Left kidney (tissue), 8 donors: ENCODE data around the gene TMEM151B. TPM values are rescaled to one million over a fixed set of nuclear protein-coding genes. Genes with fewer than 3 reads are reported as not detected.
"Not testable (repeated sequence)": the region's sequence is repeated elsewhere in the genome, so short reads cannot be mapped to it uniquely, and the experiment has no call there.

Experiments used
- DNase-seq: peaks from one replicate; pipeline ENCODE4 v3.0.0-alpha.2; 2013
- long read RNA-seq, 8 donors: transcript quantifications; one replicate each; lab custom pipeline, GENCODE V29; 2026
- polyA plus RNA-seq: library from polyadenylated mRNA; unstranded; fragments of 120-200 nt; gene quantifications from one replicate; pipeline ENCODE4 v1.2.1, GENCODE V29; 2013; ENCODE audit not compliant: insufficient read length

The TMEM151B gene
- polyA plus RNA-seq: 0.88 TPM
- long read RNA-seq, donor 1: 0 reads
- long read RNA-seq, donor 2: 0 reads
- long read RNA-seq, donor 3: 0 reads
- long read RNA-seq, donor 4: 0 reads
- long read RNA-seq, donor 5, full-length matches to known transcripts: 1 of 1 reads
- long read RNA-seq, donor 5, partial matches to known transcripts: 0 of 1 reads
- long read RNA-seq, donor 5, other reads (novel, unspliced or antisense): 0 of 1 reads
- long read RNA-seq, donor 6: 0 reads
- long read RNA-seq, donor 7: 0 reads
- long read RNA-seq, donor 8: 0 reads

- DNase-seq: no peak
Observed at GRCh38 chr6:44269921-44270525, at the start of gene TMEM151B. Gene TMEM151B (plus strand): TSS chr6:44270450. CDS start chr6:44270743, 293 bp downstream.

- no peak for DNase-seq
Observed at GRCh38 chr6:44220913-44221290, 49.3 kb upstream of the TMEM151B start.

- DNase-seq: no peak
Observed at GRCh38 chr6:44221291-44221960, 48.8 kb upstream of the TMEM151B start.

- no peak for DNase-seq
Observed at GRCh38 chr6:44221961-44222335, 48.3 kb upstream of the TMEM151B start.

- DNase-seq: no peak
Observed at GRCh38 chr6:44222486-44223318, 47.5 kb upstream of the TMEM151B start.

- DNase-seq: no peak
Observed at GRCh38 chr6:44223319-44224028, 46.8 kb upstream of the TMEM151B start, which contains the start of gene SLC29A1. Gene SLC29A1 (plus strand): TSS chr6:44223595. CDS start chr6:44227314, 3,719 bp downstream.

- DNase-seq: no peak
Observed at GRCh38 chr6:44224029-44224964, 46.0 kb upstream of the TMEM151B start.

- no peak for DNase-seq
Observed at GRCh38 chr6:44224965-44225305, 45.3 kb upstream of the TMEM151B start.

GRCh38 chr6:44225579-44226325, 44.5 kb upstream of the TMEM151B start:
- DNase-seq: no peak

- DNase-seq: no peak
Observed at GRCh38 chr6:44226368-44227147, 43.7 kb upstream of the TMEM151B start.

GRCh38 chr6:44227148-44227793, 43.0 kb upstream of the TMEM151B start:
- no peak for DNase-seq

GRCh38 chr6:44228031-44228430, 42.2 kb upstream of the TMEM151B start:
- DNase-seq: no peak

GRCh38 chr6:44228433-44228832, 41.8 kb upstream of the TMEM151B start:
- no peak for DNase-seq

GRCh38 chr6:44228836-44229235, 41.4 kb upstream of the TMEM151B start:
- DNase-seq: no peak

- no peak for DNase-seq
Observed at GRCh38 chr6:44229376-44230033, 40.7 kb upstream of the TMEM151B start.

- no peak for DNase-seq
Observed at GRCh38 chr6:44230034-44230675, 40.1 kb upstream of the TMEM151B start.

GRCh38 chr6:44231426-44231825, 38.8 kb upstream of the TMEM151B start:
- not testable (repeated sequence) for DNase-seq
